NCI-H2227 (cell line): ENCODE data around the gene LSM5.

Source experiments
- DNase-seq: peaks from one replicate; lab custom pipeline; 2025; ENCODE audit not compliant: unreplicated experiment; lab: John Stamatoyannopoulos, UW

LSM5 gene

GRCh38 chr7:32462977-32463376, 27.2 kb downstream of the LSM5 start:
- DNase-seq = no peak

- no peak for DNase-seq
Observed at GRCh38 chr7:32462451-32462850, 27.7 kb downstream of the LSM5 start.

DNA sequence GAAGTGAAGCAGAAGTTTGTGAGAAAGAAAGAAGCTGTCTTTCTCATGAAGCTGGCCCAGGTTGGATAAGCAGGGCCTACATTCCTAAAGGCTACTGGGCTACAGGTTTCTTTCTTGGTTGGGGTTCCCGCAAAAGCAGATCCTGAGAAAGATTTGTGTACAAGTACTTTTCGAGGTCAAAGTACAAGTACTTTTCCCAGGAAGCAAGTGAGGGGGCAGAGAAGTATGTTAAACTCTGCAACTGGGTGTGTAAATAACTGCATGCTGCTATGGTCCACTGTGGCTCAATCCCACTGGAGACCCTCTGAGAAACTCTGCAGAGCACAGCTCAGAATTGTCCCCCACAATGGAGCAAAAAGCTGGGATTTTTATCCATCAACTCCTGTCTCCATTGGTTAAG, 28.7 kb downstream of the LSM5 start:
- DNase-seq = no peak

- DNase-seq = no peak
Observed at GRCh38 chr7:32459788-32460187, 30.4 kb downstream of the LSM5 start.

- DNase-seq = no peak
Observed at GRCh38 chr7:32458025-32458424, 32.2 kb downstream of the LSM5 start.

DNA sequence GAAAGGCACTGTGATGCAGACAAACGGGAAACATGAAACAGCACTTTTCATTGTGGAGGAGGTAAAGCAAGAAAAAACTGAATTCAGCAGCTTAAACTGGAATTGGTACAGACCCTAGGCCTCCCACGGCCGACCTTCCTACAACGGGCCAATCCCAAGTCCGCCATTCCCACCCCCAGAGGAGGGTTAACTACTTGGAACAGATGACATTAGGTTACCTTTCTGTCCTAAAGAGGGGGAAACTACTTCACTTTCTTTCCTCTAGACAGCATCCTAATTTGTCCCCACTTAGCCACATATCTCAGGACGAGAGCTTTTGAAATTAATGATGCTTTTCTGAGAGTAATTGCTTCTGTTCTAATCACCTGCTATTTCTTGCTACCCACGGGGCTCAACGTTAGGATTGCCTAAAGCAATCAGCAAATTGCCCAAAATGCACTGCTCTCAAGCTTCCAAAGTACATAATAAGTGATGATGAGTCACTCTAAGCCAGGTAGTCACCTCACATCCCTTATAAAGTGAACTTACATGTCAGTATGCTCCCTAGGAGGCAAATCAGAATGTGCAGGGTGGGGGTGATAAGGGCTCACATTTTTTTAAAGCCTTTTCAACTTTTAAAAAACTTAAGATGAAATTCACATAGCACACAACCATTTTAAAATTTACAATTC, 36.7 kb downstream of the LSM5 start:
- no peak for DNase-seq

DNA sequence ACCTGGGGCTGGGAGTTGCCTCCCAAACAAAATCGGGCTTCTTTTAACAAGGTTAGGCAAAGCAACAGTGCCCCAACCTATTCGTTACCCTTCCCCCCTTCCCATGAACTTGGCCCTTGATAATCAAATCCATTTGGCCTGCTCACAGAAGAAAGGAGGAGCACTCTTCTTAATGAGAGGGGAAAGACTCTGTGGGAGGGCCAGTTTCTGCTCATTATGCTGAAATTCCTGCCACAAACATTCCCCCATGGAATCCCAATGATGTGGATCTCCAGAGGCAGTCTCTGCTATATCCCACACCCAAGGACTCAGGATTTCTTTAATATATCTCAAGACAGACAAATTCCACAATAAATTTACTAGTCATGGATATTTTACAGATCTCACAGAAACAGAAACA, 43.0 kb downstream of the LSM5 start:
- DNase-seq = no peak

- no peak for DNase-seq
Observed at GRCh38 chr7:32436146-32436928, 53.8 kb downstream of the LSM5 start.
